SK-N-SH treated with all-trans-retinoic acid at 6 μM for 48 hours (cell line): ENCODE results near the gene SLC35E1.

Experiments
- ATAC-seq: fragments of 200-7000 bp; cut with Tn5 transposase; 3 replicates; pipeline ENCODE4 v1.9.1; 2020; ENCODE audit warnings: mild to moderate bottlenecking, moderate library complexity
- ARNTL ChIP-seq: fragments of 450-650 bp; formaldehyde crosslinking; IDR thresholded peaks from 2 replicates; pipeline ENCODE4 v1.5.0; 2020; ENCODE audit warnings: low read depth, mild to moderate bottlenecking, moderate library complexity, borderline replicate concordance
- BACH2 ChIP-seq: fragments of 250-450 bp; sonication (Bioruptor Pico); IDR thresholded peaks from 2 replicates; pipeline ENCODE4 v1.9.0; 2021; ENCODE audit warnings: mild to moderate bottlenecking, borderline replicate concordance
- CREB5 ChIP-seq: fragments of 250-450 bp; sonication (Bioruptor Pico); IDR thresholded peaks from 2 replicates; pipeline ENCODE4 v1.5.1; 2020; ENCODE audit warnings: low read depth, mild to moderate bottlenecking, moderate library complexity
- CSDC2 ChIP-seq: fragments of 250-450 bp; sonication (Bioruptor Pico); IDR thresholded peaks from 2 replicates; pipeline ENCODE4 v1.5.0; 2020; ENCODE audit warnings: mild to moderate bottlenecking, moderate library complexity
- CSRNP3 ChIP-seq: fragments of 250-450 bp; sonication (Bioruptor Pico); IDR thresholded peaks from 2 replicates; pipeline ENCODE4 v1.5.1; 2021; ENCODE audit warnings: mild to moderate bottlenecking, moderate library complexity
- ESRRG ChIP-seq: fragments of 250-450 bp; sonication (Bioruptor Pico); IDR thresholded peaks from 2 replicates; pipeline ENCODE4 v1.6.1; 2021; ENCODE audit warnings: mild to moderate bottlenecking
- GLIS3 ChIP-seq: fragments of 250-450 bp; sonication (Bioruptor Pico); IDR thresholded peaks from 2 replicates; pipeline ENCODE4 v1.5.0; 2020; ENCODE audit warnings: mild to moderate bottlenecking, moderate library complexity
- OSR1 ChIP-seq: fragments of 250-450 bp; sonication (Bioruptor Pico); IDR thresholded peaks from 2 replicates; pipeline ENCODE4 v1.8.0; 2022; ENCODE audit warnings: moderate library complexity, mild to moderate bottlenecking, inconsistent platforms
- PPARA ChIP-seq: fragments of 250-450 bp; sonication (Bioruptor Pico); IDR thresholded peaks from 2 replicates; pipeline ENCODE4 v1.5.0; 2020; ENCODE audit warnings: mild to moderate bottlenecking, borderline replicate concordance
- RARB ChIP-seq: fragments of 250-450 bp; sonication (Bioruptor Pico); IDR thresholded peaks from 2 replicates; pipeline ENCODE4 v1.8.0; 2021; ENCODE audit warnings: mild to moderate bottlenecking, moderate library complexity
- SNAI2 ChIP-seq: fragments of 250-450 bp; sonication (Bioruptor Pico); IDR thresholded peaks from 2 replicates; pipeline ENCODE4 v1.5.0; 2020; ENCODE audit warnings: mild to moderate bottlenecking, moderate library complexity
- TCF4 ChIP-seq: fragments of 250-450 bp; sonication (Bioruptor Pico); IDR thresholded peaks from 2 replicates; pipeline ENCODE4 v1.8.0; 2021; ENCODE audit warnings: mild to moderate bottlenecking, moderate library complexity, borderline replicate concordance
- TOX ChIP-seq: fragments of 250-450 bp; sonication (Bioruptor Pico); IDR thresholded peaks from 2 replicates; pipeline ENCODE4 v1.8.0; 2021; ENCODE audit warnings: mild to moderate bottlenecking, moderate library complexity, borderline replicate concordance
- ZC3H10 ChIP-seq: fragments of 250-450 bp; sonication (Bioruptor Pico); IDR thresholded peaks from 2 replicates; pipeline ENCODE4 v1.5.1; 2021; ENCODE audit warnings: mild to moderate bottlenecking, moderate library complexity
- ZFP3 ChIP-seq: fragments of 250-450 bp; sonication (Bioruptor Pico); IDR thresholded peaks from 2 replicates; pipeline ENCODE4 v1.5.0; 2020; ENCODE audit warnings: mild to moderate bottlenecking, moderate library complexity
- ZFP30 ChIP-seq: fragments of 450-650 bp; formaldehyde crosslinking; IDR thresholded peaks from 2 replicates; pipeline ENCODE4 v1.5.0; 2022; ENCODE audit warnings: mild to moderate bottlenecking, moderate library complexity
- ZNF565 ChIP-seq: fragments of 450-650 bp; formaldehyde crosslinking; conservative IDR thresholded peaks from 2 replicates; pipeline ENCODE4 v1.5.0; 2020; ENCODE audit warnings: low read depth, mild to moderate bottlenecking, moderate library complexity
- ZNF70 ChIP-seq: fragments of 450-650 bp; formaldehyde crosslinking; IDR thresholded peaks from 2 replicates; pipeline ENCODE4 v1.5.0; 2020; ENCODE audit warnings: mild to moderate bottlenecking, moderate library complexity
- ZNF8 ChIP-seq: fragments of 450-650 bp; formaldehyde crosslinking; IDR thresholded peaks from 2 replicates; pipeline ENCODE4 v1.5.0; 2020; ENCODE audit warnings: mild to moderate bottlenecking, moderate library complexity
- TF ChIP-seq, protein P1 (sequence below): fragments of 250-450 bp; sonication (Bioruptor Pico); IDR thresholded peaks from 2 replicates; pipeline ENCODE4 v1.8.0; 2021; ENCODE audit warnings: low read depth, mild to moderate bottlenecking, moderate library complexity, borderline replicate concordance
- TF ChIP-seq, protein P2 (sequence below): fragments of 250-450 bp; sonication (Bioruptor Pico); IDR thresholded peaks from 2 replicates; pipeline ENCODE4 v1.5.0; 2020; ENCODE audit warnings: mild to moderate bottlenecking, moderate library complexity
- TF ChIP-seq, protein P3 (sequence below): fragments of 250-450 bp; sonication (Bioruptor Pico); IDR thresholded peaks from 2 replicates; pipeline ENCODE4 v1.8.0; 2020; ENCODE audit warnings: mild to moderate bottlenecking, moderate library complexity, borderline replicate concordance

Gene SLC35E1

DNA sequence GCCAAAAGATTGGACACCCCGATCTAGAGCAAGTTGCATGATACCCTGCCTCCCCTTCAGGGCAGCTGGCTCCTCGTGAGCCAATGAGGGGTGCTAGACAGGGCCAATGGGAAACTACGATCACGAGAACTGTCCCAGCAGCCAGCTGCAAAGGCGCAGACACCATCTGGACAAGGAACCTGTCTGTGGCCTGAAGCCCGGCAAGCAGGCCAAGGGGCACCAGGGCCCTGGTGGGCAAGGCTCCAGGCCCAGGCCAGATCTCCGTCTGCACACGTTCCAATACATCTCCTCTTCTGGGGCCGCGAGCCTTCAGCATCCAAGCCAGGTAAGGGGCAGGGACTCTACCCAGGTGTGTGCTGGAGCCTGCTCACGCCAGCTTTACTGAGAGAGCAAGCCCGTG lies 35.6 kb upstream of the SLC35E1 start:
- no peak for ATAC-seq
- TF ChIP-seq TOX (CRISPR knock-in tag) = no peak
- TF ChIP-seq GLIS3 (CRISPR knock-in tag) = no peak
- no peak for TF ChIP-seq RARB (CRISPR knock-in tag)
- TF ChIP-seq BACH2 (CRISPR knock-in tag) = no peak
- no peak for TF ChIP-seq ZFP30
- TF ChIP-seq, protein P1, sequence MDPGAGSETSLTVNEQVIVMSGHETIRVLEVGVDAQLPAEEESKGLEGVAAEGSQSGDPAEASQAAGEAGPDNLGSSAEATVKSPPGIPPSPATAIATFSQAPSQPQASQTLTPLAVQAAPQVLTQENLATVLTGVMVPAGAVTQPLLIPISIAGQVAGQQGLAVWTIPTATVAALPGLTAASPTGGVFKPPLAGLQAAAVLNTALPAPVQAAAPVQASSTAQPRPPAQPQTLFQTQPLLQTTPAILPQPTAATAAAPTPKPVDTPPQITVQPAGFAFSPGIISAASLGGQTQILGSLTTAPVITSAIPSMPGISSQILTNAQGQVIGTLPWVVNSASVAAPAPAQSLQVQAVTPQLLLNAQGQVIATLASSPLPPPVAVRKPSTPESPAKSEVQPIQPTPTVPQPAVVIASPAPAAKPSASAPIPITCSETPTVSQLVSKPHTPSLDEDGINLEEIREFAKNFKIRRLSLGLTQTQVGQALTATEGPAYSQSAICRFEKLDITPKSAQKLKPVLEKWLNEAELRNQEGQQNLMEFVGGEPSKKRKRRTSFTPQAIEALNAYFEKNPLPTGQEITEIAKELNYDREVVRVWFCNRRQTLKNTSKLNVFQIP = no peak
- no peak for TF ChIP-seq ZFP3 (CRISPR knock-in tag)
- TF ChIP-seq OSR1 = no peak
- TF ChIP-seq ARNTL (CRISPR knock-in tag) = no peak
- TF ChIP-seq TCF4 = no peak
- TF ChIP-seq ZNF8 = no peak
- TF ChIP-seq CREB5 (CRISPR knock-in tag) = no peak
- no peak for TF ChIP-seq CSDC2
- TF ChIP-seq, protein P2, sequence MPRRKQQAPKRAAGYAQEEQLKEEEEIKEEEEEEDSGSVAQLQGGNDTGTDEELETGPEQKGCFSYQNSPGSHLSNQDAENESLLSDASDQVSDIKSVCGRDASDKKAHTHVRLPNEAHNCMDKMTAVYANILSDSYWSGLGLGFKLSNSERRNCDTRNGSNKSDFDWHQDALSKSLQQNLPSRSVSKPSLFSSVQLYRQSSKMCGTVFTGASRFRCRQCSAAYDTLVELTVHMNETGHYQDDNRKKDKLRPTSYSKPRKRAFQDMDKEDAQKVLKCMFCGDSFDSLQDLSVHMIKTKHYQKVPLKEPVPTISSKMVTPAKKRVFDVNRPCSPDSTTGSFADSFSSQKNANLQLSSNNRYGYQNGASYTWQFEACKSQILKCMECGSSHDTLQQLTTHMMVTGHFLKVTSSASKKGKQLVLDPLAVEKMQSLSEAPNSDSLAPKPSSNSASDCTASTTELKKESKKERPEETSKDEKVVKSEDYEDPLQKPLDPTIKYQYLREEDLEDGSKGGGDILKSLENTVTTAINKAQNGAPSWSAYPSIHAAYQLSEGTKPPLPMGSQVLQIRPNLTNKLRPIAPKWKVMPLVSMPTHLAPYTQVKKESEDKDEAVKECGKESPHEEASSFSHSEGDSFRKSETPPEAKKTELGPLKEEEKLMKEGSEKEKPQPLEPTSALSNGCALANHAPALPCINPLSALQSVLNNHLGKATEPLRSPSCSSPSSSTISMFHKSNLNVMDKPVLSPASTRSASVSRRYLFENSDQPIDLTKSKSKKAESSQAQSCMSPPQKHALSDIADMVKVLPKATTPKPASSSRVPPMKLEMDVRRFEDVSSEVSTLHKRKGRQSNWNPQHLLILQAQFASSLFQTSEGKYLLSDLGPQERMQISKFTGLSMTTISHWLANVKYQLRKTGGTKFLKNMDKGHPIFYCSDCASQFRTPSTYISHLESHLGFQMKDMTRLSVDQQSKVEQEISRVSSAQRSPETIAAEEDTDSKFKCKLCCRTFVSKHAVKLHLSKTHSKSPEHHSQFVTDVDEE (CRISPR knock-in tag) = no peak
- TF ChIP-seq ZNF70 (CRISPR knock-in tag) = no peak

- peak; percentile 66 for ATAC-seq
- TF ChIP-seq TOX (CRISPR knock-in tag) = no peak
- no peak for TF ChIP-seq ARNTL (CRISPR knock-in tag)
- TF ChIP-seq ZC3H10 (CRISPR knock-in tag) = no peak
- no peak for TF ChIP-seq BACH2 (CRISPR knock-in tag)
- no peak for TF ChIP-seq PPARA (CRISPR knock-in tag)
- no peak for TF ChIP-seq CREB5 (CRISPR knock-in tag)
- TF ChIP-seq RARB (CRISPR knock-in tag) = no peak
- TF ChIP-seq ESRRG (CRISPR knock-in tag) = no peak
- no peak for TF ChIP-seq ZFP30
- TF ChIP-seq SNAI2 (CRISPR knock-in tag) = no peak
- no peak for TF ChIP-seq CSRNP3 (CRISPR knock-in tag)
- TF ChIP-seq GLIS3 (CRISPR knock-in tag) = no peak
- no peak for TF ChIP-seq ZNF8
- no peak for TF ChIP-seq TCF4
- TF ChIP-seq, protein P3, sequence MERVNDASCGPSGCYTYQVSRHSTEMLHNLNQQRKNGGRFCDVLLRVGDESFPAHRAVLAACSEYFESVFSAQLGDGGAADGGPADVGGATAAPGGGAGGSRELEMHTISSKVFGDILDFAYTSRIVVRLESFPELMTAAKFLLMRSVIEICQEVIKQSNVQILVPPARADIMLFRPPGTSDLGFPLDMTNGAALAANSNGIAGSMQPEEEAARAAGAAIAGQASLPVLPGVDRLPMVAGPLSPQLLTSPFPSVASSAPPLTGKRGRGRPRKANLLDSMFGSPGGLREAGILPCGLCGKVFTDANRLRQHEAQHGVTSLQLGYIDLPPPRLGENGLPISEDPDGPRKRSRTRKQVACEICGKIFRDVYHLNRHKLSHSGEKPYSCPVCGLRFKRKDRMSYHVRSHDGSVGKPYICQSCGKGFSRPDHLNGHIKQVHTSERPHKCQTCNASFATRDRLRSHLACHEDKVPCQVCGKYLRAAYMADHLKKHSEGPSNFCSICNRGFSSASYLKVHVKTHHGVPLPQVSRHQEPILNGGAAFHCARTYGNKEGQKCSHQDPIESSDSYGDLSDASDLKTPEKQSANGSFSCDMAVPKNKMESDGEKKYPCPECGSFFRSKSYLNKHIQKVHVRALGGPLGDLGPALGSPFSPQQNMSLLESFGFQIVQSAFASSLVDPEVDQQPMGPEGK (CRISPR knock-in tag) = no peak
- no peak for TF ChIP-seq OSR1
- TF ChIP-seq, protein P2 (CRISPR knock-in tag) = no peak
- TF ChIP-seq ZNF565 (CRISPR knock-in tag) = no peak
Measured at GRCh38 chr19:16605553-16605994, 33.4 kb upstream of the SLC35E1 start.
